Liver (tissue), 9 donors: ENCODE results near the gene HMGN5. TPM values are rescaled to one million over a fixed set of nuclear protein-coding genes. Genes with fewer than 3 reads are reported as not detected.

Experiments used
- DNase-seq: peaks from one replicate; pipeline ENCODE4 v3.0.0-alpha.2; 2017; ENCODE audit warnings: low spot score
- H3K27ac ChIP-seq, 2 donors: one replicate each; pipeline ENCODE4 v1.7.0; 2013; ENCODE audit warnings: inconsistent platforms in 2 of 2, low read length in 2 of 2, control low read depth in 1 of 2, low read depth in 1 of 2, mild to moderate bottlenecking in 1 of 2
- H3K27me3 ChIP-seq, 4 donors: one replicate each; pipeline versions ENCODE4 v1.6.1 to v1.7.0; 2013; ENCODE audit warnings: low read length in 3 of 4, inconsistent platforms in 1 of 4, mild to moderate bottlenecking in 1 of 4, moderate library complexity in 1 of 4; ENCODE audit not compliant: control insufficient read depth in 4 of 4, insufficient read depth in 4 of 4
- H3K36me3 ChIP-seq, 4 donors: one replicate each; pipeline versions ENCODE4 v1.6.1 to v1.7.0; 2013; ENCODE audit warnings: low read length in 3 of 4, mild to moderate bottlenecking in 3 of 4, low read depth in 1 of 4, moderate library complexity in 1 of 4; ENCODE audit not compliant: control insufficient read depth in 4 of 4, insufficient read depth in 3 of 4
- H3K4me1 ChIP-seq, 4 donors: one replicate each; pipeline versions ENCODE4 v1.6.1 to v1.7.0; 2013; ENCODE audit warnings: low read length in 3 of 4, mild to moderate bottlenecking in 3 of 4, moderate library complexity in 1 of 4; ENCODE audit not compliant: control insufficient read depth in 4 of 4, insufficient read depth in 4 of 4
- H3K4me3 ChIP-seq, 3 donors: one replicate each; pipeline versions ENCODE4 v1.6.1 to v1.7.0; 2013; ENCODE audit warnings: low read length in 3 of 3, control low read depth in 1 of 3, low read depth in 1 of 3, mild to moderate bottlenecking in 1 of 3
- H3K9ac ChIP-seq, 2 donors: one replicate each; pipeline ENCODE4 v1.7.0; 2013; ENCODE audit warnings: low read length in 2 of 2, mild to moderate bottlenecking in 2 of 2, moderate library complexity in 2 of 2, control low read depth in 1 of 2, low read depth in 1 of 2
- H3K9me3 ChIP-seq, 4 donors: one replicate each; pipeline versions ENCODE4 v1.6.1 to v1.7.0; 2013; ENCODE audit warnings: low read length in 3 of 4; ENCODE audit not compliant: control insufficient read depth in 4 of 4
- EGR1 ChIP-seq, 2 donors: IDR thresholded peaks; 2 replicates each; pipeline ENCODE4 v1.6.1; 2016 to 2018; ENCODE audit warnings: antibody characterized with exemption in 2 of 2, low read depth in 2 of 2
- FOXA1 ChIP-seq: IDR thresholded peaks from 2 replicates; pipeline ENCODE4 v1.6.1; 2016; ENCODE audit warnings: antibody characterized with exemption
- FOXA2 ChIP-seq: IDR thresholded peaks from 2 replicates; pipeline ENCODE4 v1.6.1; 2016; ENCODE audit warnings: antibody characterized with exemption
- GABPA ChIP-seq, 2 donors: IDR thresholded peaks in 1 of 2; conservative IDR thresholded peaks in 1 of 2; 2 replicates each; pipeline ENCODE4 v1.6.1; 2016; ENCODE audit warnings: antibody characterized with exemption in 2 of 2, mild to moderate bottlenecking in 1 of 2, moderate library complexity in 1 of 2
- HNF4A ChIP-seq, 2 donors: conservative IDR thresholded peaks; 2 replicates each; pipeline ENCODE4 v1.6.1; 2016; ENCODE audit warnings: antibody characterized with exemption in 2 of 2, mild to moderate bottlenecking in 2 of 2
- HNF4G ChIP-seq: IDR thresholded peaks from 2 replicates; pipeline ENCODE4 v1.6.1; 2016; ENCODE audit warnings: antibody characterized with exemption
- JUND ChIP-seq, 2 donors: IDR thresholded peaks; 2 replicates each; pipeline ENCODE4 v1.6.1; 2016; ENCODE audit warnings: antibody characterized with exemption in 2 of 2
- MAX ChIP-seq: IDR thresholded peaks from 2 replicates; pipeline ENCODE4 v1.6.1; 2016; ENCODE audit warnings: antibody characterized with exemption
- NR2F2 ChIP-seq: IDR thresholded peaks from 2 replicates; pipeline ENCODE4 v1.6.1; 2016; ENCODE audit warnings: antibody characterized with exemption
- RAD21 ChIP-seq, 2 donors: IDR thresholded peaks; 2 replicates each; pipeline ENCODE4 v1.6.1; 2016; ENCODE audit warnings: antibody characterized with exemption in 2 of 2, mild to moderate bottlenecking in 2 of 2
- RXRA ChIP-seq, 2 donors: IDR thresholded peaks; 2 replicates each; pipeline ENCODE4 v1.6.1; 2017 to 2018; ENCODE audit warnings: antibody characterized with exemption in 2 of 2, mild to moderate bottlenecking in 1 of 2
- SP1 ChIP-seq: IDR thresholded peaks from 2 replicates; pipeline ENCODE4 v1.6.1; 2018; ENCODE audit warnings: antibody characterized with exemption, mild to moderate bottlenecking
- YY1 ChIP-seq: IDR thresholded peaks from 2 replicates; pipeline ENCODE4 v1.6.1; 2016; ENCODE audit warnings: antibody characterized with exemption, mild to moderate bottlenecking
- ZBTB33 ChIP-seq: IDR thresholded peaks from 2 replicates; pipeline ENCODE4 v1.6.1; 2016; ENCODE audit warnings: antibody characterized with exemption
- WGBS: extraction: QIAGEN DNeasy Blood & Tissue Kit; methylation state at CpG from one replicate; pipeline ENCODE4 v1.1.7; 2013; 5-methylcytosine and 5-hydroxymethylcytosine counted together
- polyA plus RNA-seq, 2 donors: library from polyadenylated mRNA; stranded (reverse) in 1 of 2; unstranded in 1 of 2; fragments of 200-250 nt in 1 of 2; fragments of >200 nt in 1 of 2; fragmentation: Nextera tagmentation in 1 of 2; extraction: Ambion mirVana in 1 of 2; gene quantifications; one replicate each; pipeline versions ENCODE4 v1.2.1 to v1.2.3, GENCODE V29; 2013 to 2015
- total RNA-seq, 2 donors: library from RNA; depleted of rRNA; stranded (reverse); fragments of >200 nt; gene quantifications; one replicate each; pipeline ENCODE4 v1.2.3, GENCODE V29; 2014
- TF ChIP-seq, protein P1 (sequence below): fragments of 150-350 bp; IDR thresholded peaks from 2 replicates; pipeline ENCODE4 v1.5.1; 2017; ENCODE audit warnings: improper control_type of control experiment, low read depth, low read length; ENCODE audit not compliant: missing input control
- donor health status: healthy.
- donor health status: healthy.
- donor health status: healthy.
- donor health status: healthy.
- donor health status: healthy.

HMGN5 gene
- total and polyA plus RNA-seq, 4 donors = 2.0 to 10.5 (median 5.5) TPM

- H3K4me1 ChIP-seq = peaks cover 0 to 3% (median 0%) of the 10 kb centered on the region in 4 donors
- H3K9me3 ChIP-seq = no peaks in the 10 kb centered on the region
- WGBS = 12% methylated on average over 8 of the region's 8 CpGs
- no peak for DNase-seq
- no peak overlapping the region for H3K27ac ChIP-seq
- peak overlapping the region in 1 of 2 donors; percentile 65 for H3K9ac ChIP-seq
- peak overlapping the region; percentile 55 to 67 (median 62) for H3K4me3 ChIP-seq
- TF ChIP-seq RAD21 (IDR thresholded peaks at IDR 0.05) = no peak
- TF ChIP-seq GABPA (IDR thresholded peaks at IDR 0.05 in 1 of 2, conservative IDR thresholded peaks at IDR 0.05 in 1 of 2) = no peak
- TF ChIP-seq FOXA1 = no peak
- TF ChIP-seq, protein P1, sequence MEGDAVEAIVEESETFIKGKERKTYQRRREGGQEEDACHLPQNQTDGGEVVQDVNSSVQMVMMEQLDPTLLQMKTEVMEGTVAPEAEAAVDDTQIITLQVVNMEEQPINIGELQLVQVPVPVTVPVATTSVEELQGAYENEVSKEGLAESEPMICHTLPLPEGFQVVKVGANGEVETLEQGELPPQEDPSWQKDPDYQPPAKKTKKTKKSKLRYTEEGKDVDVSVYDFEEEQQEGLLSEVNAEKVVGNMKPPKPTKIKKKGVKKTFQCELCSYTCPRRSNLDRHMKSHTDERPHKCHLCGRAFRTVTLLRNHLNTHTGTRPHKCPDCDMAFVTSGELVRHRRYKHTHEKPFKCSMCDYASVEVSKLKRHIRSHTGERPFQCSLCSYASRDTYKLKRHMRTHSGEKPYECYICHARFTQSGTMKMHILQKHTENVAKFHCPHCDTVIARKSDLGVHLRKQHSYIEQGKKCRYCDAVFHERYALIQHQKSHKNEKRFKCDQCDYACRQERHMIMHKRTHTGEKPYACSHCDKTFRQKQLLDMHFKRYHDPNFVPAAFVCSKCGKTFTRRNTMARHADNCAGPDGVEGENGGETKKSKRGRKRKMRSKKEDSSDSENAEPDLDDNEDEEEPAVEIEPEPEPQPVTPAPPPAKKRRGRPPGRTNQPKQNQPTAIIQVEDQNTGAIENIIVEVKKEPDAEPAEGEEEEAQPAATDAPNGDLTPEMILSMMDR = no peak
- no peak for TF ChIP-seq EGR1 (IDR thresholded peaks at IDR 0.05; ENCODE audit: low read depth in 2 of 2)
- TF ChIP-seq JUND (IDR thresholded peaks at IDR 0.05) = no peak
- no peak for TF ChIP-seq SP1
- no peak for TF ChIP-seq HNF4G
- TF ChIP-seq YY1 = no peak
- no peak for TF ChIP-seq FOXA2
- TF ChIP-seq RXRA (IDR thresholded peaks at IDR 0.05) = no peak
- TF ChIP-seq ZBTB33 = no peak
- H3K27me3 ChIP-seq = no peaks in the 10 kb centered on the region
- no peaks in the 10 kb centered on the region for H3K36me3 ChIP-seq
Measured at GRCh38 chrX:81202456-81202819, 725 bp upstream of the HMGN5 start.

DNA sequence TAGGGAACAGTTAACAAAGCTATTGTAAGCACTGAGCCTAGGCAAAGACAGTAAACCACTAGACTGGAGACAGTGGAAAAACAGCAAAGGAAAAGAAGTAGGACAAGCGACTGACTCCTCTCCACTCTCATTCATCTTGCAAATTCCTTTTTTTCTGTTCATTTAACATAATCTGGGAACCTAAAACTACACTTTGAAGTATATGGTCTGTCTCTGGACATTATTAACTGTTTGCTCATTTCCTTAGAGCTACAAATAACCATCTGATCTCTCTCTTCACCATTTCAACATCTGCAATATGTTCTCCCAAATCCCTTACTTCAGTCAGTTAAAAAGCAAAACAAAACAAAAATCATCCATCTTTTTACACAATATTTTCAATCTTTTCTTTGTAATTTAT is 642 bp downstream of the HMGN5 start:
- no peak for DNase-seq
- WGBS = 64% methylated on average over 1 of the region's 1 CpG
- Histone ChIP-seq H3K9ac (peak overlapping the region in 1 of 2 donors; percentile 87), H3K27ac (peak overlapping the region; percentile 31 to 56), H3K4me3 (peak overlapping the region; percentile 55 to 67 (median 62)), H3K4me1 (peaks cover 0 to 3% (median 0%) of the 10 kb centered on the region in 4 donors), H3K36me3 (no peaks in the 10 kb centered on the region), H3K9me3 (no peaks in the 10 kb centered on the region), H3K27me3 (no peaks in the 10 kb centered on the region)
- TF ChIP-seq JUND (IDR thresholded peaks at IDR 0.05) (no peak), SP1 (no peak), YY1 (no peak), HNF4G (no peak), RAD21 (IDR thresholded peaks at IDR 0.05) (no peak), ZBTB33 (no peak), EGR1 (IDR thresholded peaks at IDR 0.05; ENCODE audit: low read depth in 2 of 2) (no peak), NR2F2 (no peak), MAX (no peak), RXRA (IDR thresholded peaks at IDR 0.05) (no peak), HNF4A (conservative IDR thresholded peaks at IDR 0.05) (no peak), FOXA2 (no peak), FOXA1 (no peak)
